Loucy (cell line): ENCODE measurements around the gene DGCR8.

ENCODE experiments used
- EZH2phosphoT487 ChIP-seq: fragments of 200-600 bp; IDR thresholded peaks from 2 replicates; pipeline ENCODE4 v1.6.1; 2018; ENCODE audit warnings: antibody characterized with exemption, mild to moderate bottlenecking, moderate library complexity, borderline replicate concordance
- TF ChIP-seq, protein P1 (sequence below): fragments of 200-600 bp; sonication (generic); conservative IDR thresholded peaks from 2 replicates; pipeline ENCODE4 v1.5.1; 2014; ENCODE audit warnings: mild to moderate bottlenecking, antibody characterized with exemption, low read length

DNA sequence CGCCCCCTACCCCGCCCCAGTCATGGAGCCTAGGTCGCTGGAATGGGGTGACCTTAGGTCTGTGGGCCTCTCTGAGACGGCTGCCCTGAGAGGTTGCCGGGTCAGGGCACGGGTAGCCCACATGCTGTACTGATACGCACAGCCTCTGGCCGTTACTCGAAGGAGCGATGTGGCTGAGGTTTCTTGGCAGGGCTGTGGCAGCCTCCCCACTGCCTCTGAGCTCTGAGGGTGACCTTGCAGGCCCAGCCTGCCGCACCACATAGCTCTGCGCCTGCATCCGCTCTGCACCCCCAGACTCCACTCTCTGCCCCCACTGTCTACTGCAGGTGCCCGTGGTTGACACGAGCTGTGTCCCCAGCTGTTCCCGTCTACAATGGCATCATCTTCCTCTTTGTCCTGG is 58.8 kb downstream of the DGCR8 start:
- TF ChIP-seq, protein P1, sequence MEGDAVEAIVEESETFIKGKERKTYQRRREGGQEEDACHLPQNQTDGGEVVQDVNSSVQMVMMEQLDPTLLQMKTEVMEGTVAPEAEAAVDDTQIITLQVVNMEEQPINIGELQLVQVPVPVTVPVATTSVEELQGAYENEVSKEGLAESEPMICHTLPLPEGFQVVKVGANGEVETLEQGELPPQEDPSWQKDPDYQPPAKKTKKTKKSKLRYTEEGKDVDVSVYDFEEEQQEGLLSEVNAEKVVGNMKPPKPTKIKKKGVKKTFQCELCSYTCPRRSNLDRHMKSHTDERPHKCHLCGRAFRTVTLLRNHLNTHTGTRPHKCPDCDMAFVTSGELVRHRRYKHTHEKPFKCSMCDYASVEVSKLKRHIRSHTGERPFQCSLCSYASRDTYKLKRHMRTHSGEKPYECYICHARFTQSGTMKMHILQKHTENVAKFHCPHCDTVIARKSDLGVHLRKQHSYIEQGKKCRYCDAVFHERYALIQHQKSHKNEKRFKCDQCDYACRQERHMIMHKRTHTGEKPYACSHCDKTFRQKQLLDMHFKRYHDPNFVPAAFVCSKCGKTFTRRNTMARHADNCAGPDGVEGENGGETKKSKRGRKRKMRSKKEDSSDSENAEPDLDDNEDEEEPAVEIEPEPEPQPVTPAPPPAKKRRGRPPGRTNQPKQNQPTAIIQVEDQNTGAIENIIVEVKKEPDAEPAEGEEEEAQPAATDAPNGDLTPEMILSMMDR, result no peak
- no peak for TF ChIP-seq EZH2phosphoT487
